HepG2 (cell line): ENCODE data around the gene LPIN3. TPM values are rescaled to one million over a fixed set of nuclear protein-coding genes. Genes with fewer than 3 reads are reported as not detected.

Source experiments
- BRCA1 ChIP-seq: sonication (generic); formaldehyde crosslinking; IDR thresholded peaks from 2 replicates; pipeline ENCODE4 v1.4.0; 2020; ENCODE audit warnings: missing genetic modification reagents
- ESRRA ChIP-seq: sonication (generic); formaldehyde crosslinking; IDR thresholded peaks from 2 replicates; pipeline ENCODE4 v1.5.1; 2020; ENCODE audit warnings: mild to moderate bottlenecking, low read depth, missing genetic modification reagents
- GFI1 ChIP-seq: sonication (generic); formaldehyde crosslinking; IDR thresholded peaks from 2 replicates; pipeline ENCODE4 v1.5.0; 2020; ENCODE audit warnings: missing genetic modification reagents, mild to moderate bottlenecking, borderline replicate concordance
- GTF3A ChIP-seq: sonication (generic); formaldehyde crosslinking; conservative IDR thresholded peaks from 2 replicates; pipeline ENCODE4 v1.4.0; 2020; ENCODE audit warnings: mild to moderate bottlenecking, missing genetic modification reagents
- GZF1 ChIP-seq: sonication (generic); formaldehyde crosslinking; IDR thresholded peaks from 2 replicates; pipeline ENCODE4 v1.5.1; 2020; ENCODE audit warnings: mild to moderate bottlenecking, missing genetic modification reagents
- IRF2 ChIP-seq: IDR thresholded peaks from 2 replicates; pipeline ENCODE4 v1.6.1; 2018; ENCODE audit warnings: missing genetic modification reagents, missing compliant biosample characterization
- KAT7 ChIP-seq: IDR thresholded peaks from 2 replicates; pipeline ENCODE4 v1.6.1; 2018; ENCODE audit warnings: borderline replicate concordance, missing compliant biosample characterization
- MED1 ChIP-seq: sonication (generic); formaldehyde crosslinking; IDR thresholded peaks from 2 replicates; pipeline ENCODE4 v1.4.0; 2020; ENCODE audit warnings: missing genetic modification reagents
- MIER3 ChIP-seq: IDR thresholded peaks from 2 replicates; pipeline ENCODE4 v1.6.1; 2016; ENCODE audit warnings: missing compliant biosample characterization, borderline replicate concordance
- MLLT10 ChIP-seq: sonication (generic); formaldehyde crosslinking; IDR thresholded peaks from 2 replicates; pipeline ENCODE4 v1.4.0; 2020; ENCODE audit warnings: missing genetic modification reagents
- NCOA2 ChIP-seq: sonication (generic); formaldehyde crosslinking; IDR thresholded peaks from 2 replicates; pipeline ENCODE4 v1.8.0; 2022; ENCODE audit warnings: inconsistent platforms
- NR3C1 ChIP-seq: sonication (generic); formaldehyde crosslinking; IDR thresholded peaks from 2 replicates; pipeline ENCODE4 v1.4.0; 2020; ENCODE audit warnings: missing genetic modification reagents
- SETDB1 ChIP-seq: sonication (generic); formaldehyde crosslinking; IDR thresholded peaks from 2 replicates; pipeline ENCODE4 v1.5.1; 2020; ENCODE audit warnings: missing genetic modification reagents, mild to moderate bottlenecking, borderline replicate concordance
- SMARCE1 ChIP-seq: fragments of 450-650 bp; IDR thresholded peaks from 2 replicates; pipeline ENCODE4 v1.6.1; 2017; ENCODE audit warnings: borderline replicate concordance
- TBL1XR1 ChIP-seq: fragments of 150-350 bp; IDR thresholded peaks from 2 replicates; pipeline ENCODE4 v1.6.1; 2014; ENCODE audit warnings: borderline replicate concordance, low read length; ENCODE audit not compliant: partially characterized antibody
- U2AF1 ChIP-seq: fragments of 200-400 bp; formaldehyde crosslinking; optimal IDR thresholded peaks from 2 replicates; pipeline ENCODE3; 2017; ENCODE audit warnings: mild to moderate bottlenecking, low read depth, low read length
- ZNF564 ChIP-seq: sonication (generic); formaldehyde crosslinking; IDR thresholded peaks from 2 replicates; pipeline ENCODE4 v1.8.1; 2023; ENCODE audit warnings: mild to moderate bottlenecking, missing genetic modification reagents
- ZSCAN21 ChIP-seq: sonication (generic); formaldehyde crosslinking; IDR thresholded peaks from 2 replicates; pipeline ENCODE4 v1.8.0; 2022; ENCODE audit warnings: mild to moderate bottlenecking, missing genetic modification reagents, moderate library complexity, borderline replicate concordance
- ZSCAN25 ChIP-seq: sonication (generic); formaldehyde crosslinking; IDR thresholded peaks from 2 replicates; pipeline ENCODE4 v1.8.0; 2022; ENCODE audit warnings: mild to moderate bottlenecking, missing genetic modification reagents
- polyA plus RNA-seq, 8 experiments: library from polyadenylated mRNA; depleted of rRNA in 3 of 8; stranded (reverse) in 7 of 8; unstranded in 1 of 8; fragments of >200 nt; fragmentation: Illumina TruSeq in 4 of 8; extraction: Trizol in 4 of 8; gene quantifications; 2 replicates each; pipeline versions ENCODE4 v1.2.1 to v1.2.3, GENCODE V29; 2011 to 2016; ENCODE audit warnings: low read depth in 4 of 8, missing spikeins in 1 of 8, mixed read lengths in 1 of 8; ENCODE audit not compliant: insufficient read depth in 1 of 8
- total RNA-seq, 5 experiments: library from RNA; depleted of rRNA; stranded (reverse); fragments of >200 nt; fragmentation: Illumina TruSeq; extraction: Trizol; gene quantifications; 2 replicates each; pipeline ENCODE4 v1.2.3, GENCODE V29; 2016; ENCODE audit warnings: low read depth in 1 of 5
- TF ChIP-seq, protein P1 (sequence below): sonication (generic); formaldehyde crosslinking; conservative IDR thresholded peaks from 2 replicates; pipeline ENCODE4 v1.8.0; 2022; ENCODE audit warnings: mild to moderate bottlenecking, moderate library complexity, missing genetic modification reagents
- TF ChIP-seq, protein P2 (sequence below): sonication (generic); formaldehyde crosslinking; IDR thresholded peaks from 2 replicates; pipeline ENCODE4 v1.5.1; 2020; ENCODE audit warnings: missing genetic modification reagents, mild to moderate bottlenecking, borderline replicate concordance
- TF ChIP-seq, protein P3 (sequence below): sonication (generic); formaldehyde crosslinking; IDR thresholded peaks from 2 replicates; pipeline ENCODE4 v1.4.0; 2020; ENCODE audit warnings: mild to moderate bottlenecking, missing genetic modification reagents
- TF ChIP-seq, protein P4 (sequence below): IDR thresholded peaks from 2 replicates; pipeline ENCODE4 v1.6.1; 2016; ENCODE audit warnings: mild to moderate bottlenecking

Gene LPIN3
- total and polyA plus RNA-seq, 2 of the 13 experiments (the other 11 are each of a cell fraction or from before 2014, with no cell fraction given), result 14.2 to 28.6 TPM

DNA sequence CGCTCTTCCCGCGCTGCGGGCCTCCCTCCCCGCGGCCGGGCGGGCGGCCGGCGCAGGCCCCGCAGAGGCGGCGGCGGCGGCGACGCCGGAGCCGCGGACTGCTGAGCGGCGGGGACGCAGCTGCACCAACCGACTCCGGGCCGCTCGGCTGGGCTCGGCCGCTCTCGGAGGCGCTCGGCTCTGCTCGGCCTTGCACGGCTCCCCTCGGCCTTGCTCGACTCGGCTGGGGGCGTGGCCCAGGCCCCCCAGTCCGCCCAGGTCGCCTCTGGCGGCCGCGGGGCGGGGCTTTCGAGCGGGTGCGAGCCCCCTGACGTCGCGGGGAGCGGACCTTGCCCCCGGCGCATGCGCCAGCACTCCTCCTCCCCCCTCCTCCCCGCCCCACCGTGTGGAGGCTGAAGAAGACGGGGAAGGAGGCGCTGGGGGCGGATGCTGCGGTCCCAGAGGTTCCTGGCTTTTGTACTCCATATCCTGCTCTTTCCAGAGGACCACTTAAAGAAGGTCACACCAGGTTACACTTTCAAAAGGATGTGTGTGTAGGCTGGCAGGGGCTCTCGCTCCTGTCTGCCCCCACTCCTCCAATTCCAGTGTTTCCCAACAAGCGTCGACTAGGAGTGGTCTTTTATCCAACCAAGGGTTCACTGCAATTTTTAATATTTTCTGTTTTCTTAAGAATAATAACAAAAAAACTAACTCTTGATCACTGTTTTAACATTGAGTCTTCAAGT, 22.9 kb upstream of the LPIN3 start, which contains the start of gene ZHX3 (continued):
- 0 out of 2 replicates have a peak, but pooled peaks have one; percentile 6 for TF ChIP-seq MED1 (CRISPR knock-in tag)
- TF ChIP-seq MIER3 (CRISPR knock-in tag), result no peak
- TF ChIP-seq GFI1 (CRISPR knock-in tag), result no peak
- TF ChIP-seq IRF2 (CRISPR knock-in tag), result peak; percentile 51
- no peak for TF ChIP-seq GTF3A (CRISPR knock-in tag)
- peak; percentile 13; the same call in 1 of the 2 replicates for TF ChIP-seq KAT7 (CRISPR knock-in tag)
- TF ChIP-seq GZF1, result no peak
- TF ChIP-seq, protein P1, sequence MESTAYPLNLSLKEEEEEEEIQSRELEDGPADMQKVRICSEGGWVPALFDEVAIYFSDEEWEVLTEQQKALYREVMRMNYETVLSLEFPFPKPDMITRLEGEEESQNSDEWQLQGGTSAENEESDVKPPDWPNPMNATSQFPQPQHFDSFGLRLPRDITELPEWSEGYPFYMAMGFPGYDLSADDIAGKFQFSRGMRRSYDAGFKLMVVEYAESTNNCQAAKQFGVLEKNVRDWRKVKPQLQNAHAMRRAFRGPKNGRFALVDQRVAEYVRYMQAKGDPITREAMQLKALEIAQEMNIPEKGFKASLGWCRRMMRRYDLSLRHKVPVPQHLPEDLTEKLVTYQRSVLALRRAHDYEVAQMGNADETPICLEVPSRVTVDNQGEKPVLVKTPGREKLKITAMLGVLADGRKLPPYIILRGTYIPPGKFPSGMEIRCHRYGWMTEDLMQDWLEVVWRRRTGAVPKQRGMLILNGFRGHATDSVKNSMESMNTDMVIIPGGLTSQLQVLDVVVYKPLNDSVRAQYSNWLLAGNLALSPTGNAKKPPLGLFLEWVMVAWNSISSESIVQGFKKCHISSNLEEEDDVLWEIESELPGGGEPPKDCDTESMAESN (CRISPR knock-in tag), result peak; percentile 30; the same call in 1 of the 2 replicates
- TF ChIP-seq, protein P2, sequence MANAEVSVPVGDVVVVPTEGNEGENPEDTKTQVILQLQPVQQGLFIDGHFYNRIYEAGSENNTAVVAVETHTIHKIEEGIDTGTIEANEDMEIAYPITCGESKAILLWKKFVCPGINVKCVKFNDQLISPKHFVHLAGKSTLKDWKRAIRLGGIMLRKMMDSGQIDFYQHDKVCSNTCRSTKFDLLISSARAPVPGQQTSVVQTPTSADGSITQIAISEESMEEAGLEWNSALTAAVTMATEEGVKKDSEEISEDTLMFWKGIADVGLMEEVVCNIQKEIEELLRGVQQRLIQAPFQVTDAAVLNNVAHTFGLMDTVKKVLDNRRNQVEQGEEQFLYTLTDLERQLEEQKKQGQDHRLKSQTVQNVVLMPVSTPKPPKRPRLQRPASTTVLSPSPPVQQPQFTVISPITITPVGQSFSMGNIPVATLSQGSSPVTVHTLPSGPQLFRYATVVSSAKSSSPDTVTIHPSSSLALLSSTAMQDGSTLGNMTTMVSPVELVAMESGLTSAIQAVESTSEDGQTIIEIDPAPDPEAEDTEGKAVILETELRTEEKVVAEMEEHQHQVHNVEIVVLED, result peak; percentile 80
- TF ChIP-seq, protein P3, sequence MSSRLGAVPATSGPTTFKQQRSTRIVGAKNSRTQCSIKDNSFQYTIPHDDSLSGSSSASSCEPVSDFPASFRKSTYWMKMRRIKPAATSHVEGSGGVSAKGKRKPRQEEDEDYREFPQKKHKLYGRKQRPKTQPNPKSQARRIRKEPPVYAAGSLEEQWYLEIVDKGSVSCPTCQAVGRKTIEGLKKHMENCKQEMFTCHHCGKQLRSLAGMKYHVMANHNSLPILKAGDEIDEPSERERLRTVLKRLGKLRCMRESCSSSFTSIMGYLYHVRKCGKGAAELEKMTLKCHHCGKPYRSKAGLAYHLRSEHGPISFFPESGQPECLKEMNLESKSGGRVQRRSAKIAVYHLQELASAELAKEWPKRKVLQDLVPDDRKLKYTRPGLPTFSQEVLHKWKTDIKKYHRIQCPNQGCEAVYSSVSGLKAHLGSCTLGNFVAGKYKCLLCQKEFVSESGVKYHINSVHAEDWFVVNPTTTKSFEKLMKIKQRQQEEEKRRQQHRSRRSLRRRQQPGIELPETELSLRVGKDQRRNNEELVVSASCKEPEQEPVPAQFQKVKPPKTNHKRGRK (CRISPR knock-in tag), result no peak
- no peak for TF ChIP-seq SETDB1 (CRISPR knock-in tag)
- no peak for TF ChIP-seq U2AF1
- TF ChIP-seq ESRRA, result 0 out of 2 replicates have a peak, but pooled peaks have one; percentile 22
- TF ChIP-seq SMARCE1, result 0 out of 2 replicates have a peak, but pooled peaks have one; percentile 33
- TF ChIP-seq, protein P4, sequence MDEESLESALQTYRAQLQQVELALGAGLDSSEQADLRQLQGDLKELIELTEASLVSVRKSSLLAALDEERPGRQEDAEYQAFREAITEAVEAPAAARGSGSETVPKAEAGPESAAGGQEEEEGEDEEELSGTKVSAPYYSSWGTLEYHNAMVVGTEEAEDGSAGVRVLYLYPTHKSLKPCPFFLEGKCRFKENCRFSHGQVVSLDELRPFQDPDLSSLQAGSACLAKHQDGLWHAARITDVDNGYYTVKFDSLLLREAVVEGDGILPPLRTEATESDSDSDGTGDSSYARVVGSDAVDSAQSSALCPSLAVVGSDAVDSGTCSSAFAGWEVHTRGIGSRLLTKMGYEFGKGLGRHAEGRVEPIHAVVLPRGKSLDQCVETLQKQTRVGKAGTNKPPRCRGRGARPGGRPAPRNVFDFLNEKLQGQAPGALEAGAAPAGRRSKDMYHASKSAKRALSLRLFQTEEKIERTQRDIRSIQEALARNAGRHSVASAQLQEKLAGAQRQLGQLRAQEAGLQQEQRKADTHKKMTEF (CRISPR knock-in tag), result peak; percentile 89; the same call in 1 of the 2 replicates
- peak; percentile 22; the same call in 1 of the 2 replicates for TF ChIP-seq ZNF564
- 0 out of 2 replicates have a peak, but pooled peaks have one; percentile 27 for TF ChIP-seq BRCA1
- TF ChIP-seq ZSCAN21 (CRISPR knock-in tag), result peak; percentile 21; the same call in 1 of the 2 replicates
- peak; percentile 63 for TF ChIP-seq TBL1XR1
- no peak for TF ChIP-seq MLLT10
- peak; percentile 61; the same call in 1 of the 2 replicates for TF ChIP-seq ZSCAN25 (CRISPR knock-in tag)
- 0 out of 2 replicates have a peak, but pooled peaks have one; percentile 10 for TF ChIP-seq NR3C1 (CRISPR knock-in tag)
- 0 out of 2 replicates have a peak, but pooled peaks have one; percentile 35 for TF ChIP-seq NCOA2 (CRISPR knock-in tag)
